NCI-H1436 treated with DMSO at 0.1 percent for 48 hours (cell line): Measurements from ENCODE around the gene UBALD2.
A peak's percentile ranks its signal among the peaks of the same experiment; 100 is the strongest.
"Not testable (repeated sequence)": the region's sequence is repeated elsewhere in the genome, so short reads cannot be mapped to it uniquely, and the experiment has no call there.

Experiments used
- DNase-seq: peaks from one replicate; lab custom pipeline; 2025; lab: John Stamatoyannopoulos, UW

Gene UBALD2

GRCh38 chr17:76277300-76278267 lies 12.4 kb downstream of the UBALD2 start:
- no peak for DNase-seq

- no peak for DNase-seq
Measured at GRCh38 chr17:76278268-76278908, 13.2 kb downstream of the UBALD2 start.

GRCh38 chr17:76278952-76279741 lies 14.0 kb downstream of the UBALD2 start:
- DNase-seq = peak; percentile 35

- DNase-seq = no peak
Measured at GRCh38 chr17:76279742-76280287, 14.7 kb downstream of the UBALD2 start.

- no peak for DNase-seq
Measured at GRCh38 chr17:76280650-76281049, 15.5 kb downstream of the UBALD2 start.

- DNase-seq = no peak
Measured at GRCh38 chr17:76281573-76282371, 16.6 kb downstream of the UBALD2 start.

GRCh38 chr17:76292567-76292966 lies 27.4 kb downstream of the UBALD2 start:
- DNase-seq = no peak

GRCh38 chr17:76293106-76293505 lies 28.0 kb downstream of the UBALD2 start:
- no peak for DNase-seq

- DNase-seq = no peak
Measured at GRCh38 chr17:76296186-76296585, 31.0 kb downstream of the UBALD2 start.

- DNase-seq = no peak
Measured at GRCh38 chr17:76296889-76297288, 31.7 kb downstream of the UBALD2 start.

GRCh38 chr17:76297436-76297835 lies 32.3 kb downstream of the UBALD2 start:
- no peak for DNase-seq

- DNase-seq = no peak
Measured at GRCh38 chr17:76304226-76305134, 39.3 kb downstream of the UBALD2 start.

- not testable (repeated sequence) for DNase-seq
Measured at GRCh38 chr17:76305135-76305454, 39.9 kb downstream of the UBALD2 start.

GRCh38 chr17:76307299-76307965 lies 42.3 kb downstream of the UBALD2 start:
- no peak for DNase-seq

GRCh38 chr17:76307966-76308338 lies 42.8 kb downstream of the UBALD2 start, which contains the start of gene QRICH2:
Gene QRICH2 (minus strand): TSS chr17:76308276. CDS start chr17:76307998, 278 bp downstream.
- DNase-seq = no peak

- DNase-seq = no peak
Measured at GRCh38 chr17:76309461-76309860, 44.3 kb downstream of the UBALD2 start.

- DNase-seq = no peak
Measured at GRCh38 chr17:76312735-76313134, 47.6 kb downstream of the UBALD2 start.

GRCh38 chr17:76314392-76315227 lies 49.5 kb downstream of the UBALD2 start:
- DNase-seq = no peak

- DNase-seq = no peak
Measured at GRCh38 chr17:76317535-76317934, 52.4 kb downstream of the UBALD2 start.
